Fibroblast of skin of right biceps (primary cell): Measurements from ENCODE around the gene IDH3G.

Experiments used
- DNase-seq: peaks from one replicate; pipeline ENCODE4 v3.0.0-alpha.2; 2013

Gene IDH3G

DNA sequence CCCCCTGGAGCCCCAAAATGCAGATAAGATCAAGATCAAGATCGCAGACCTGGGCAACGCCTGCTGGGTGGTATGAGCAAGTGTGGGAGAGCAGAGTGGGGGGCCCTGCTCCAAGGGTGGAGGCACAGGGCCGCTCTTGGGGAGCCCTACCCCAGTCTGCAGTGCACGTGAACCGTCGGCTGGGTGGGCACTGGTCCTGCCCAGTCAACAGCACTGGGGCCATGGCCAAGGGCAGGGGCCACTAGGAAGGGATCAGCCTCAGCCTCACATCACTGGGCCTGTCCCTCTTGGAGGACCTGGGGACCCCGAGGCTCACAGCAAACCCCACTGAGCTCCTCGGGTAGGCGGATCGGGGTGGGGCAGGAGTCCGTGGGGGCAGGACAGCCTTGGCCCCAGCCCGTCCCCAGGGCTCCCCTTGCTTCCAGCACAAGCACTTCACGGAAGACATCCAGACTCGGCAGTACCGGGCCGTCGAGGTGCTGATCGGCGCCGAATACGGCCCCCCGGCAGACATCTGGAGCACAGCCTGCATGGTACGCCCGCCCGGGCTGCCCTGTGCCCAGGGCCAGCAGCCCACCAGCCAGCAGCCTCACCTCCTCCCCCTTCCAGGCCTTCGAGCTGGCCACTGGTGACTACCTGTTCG, 9.7 kb downstream of the IDH3G start:
- no peak for DNase-seq

DNA sequence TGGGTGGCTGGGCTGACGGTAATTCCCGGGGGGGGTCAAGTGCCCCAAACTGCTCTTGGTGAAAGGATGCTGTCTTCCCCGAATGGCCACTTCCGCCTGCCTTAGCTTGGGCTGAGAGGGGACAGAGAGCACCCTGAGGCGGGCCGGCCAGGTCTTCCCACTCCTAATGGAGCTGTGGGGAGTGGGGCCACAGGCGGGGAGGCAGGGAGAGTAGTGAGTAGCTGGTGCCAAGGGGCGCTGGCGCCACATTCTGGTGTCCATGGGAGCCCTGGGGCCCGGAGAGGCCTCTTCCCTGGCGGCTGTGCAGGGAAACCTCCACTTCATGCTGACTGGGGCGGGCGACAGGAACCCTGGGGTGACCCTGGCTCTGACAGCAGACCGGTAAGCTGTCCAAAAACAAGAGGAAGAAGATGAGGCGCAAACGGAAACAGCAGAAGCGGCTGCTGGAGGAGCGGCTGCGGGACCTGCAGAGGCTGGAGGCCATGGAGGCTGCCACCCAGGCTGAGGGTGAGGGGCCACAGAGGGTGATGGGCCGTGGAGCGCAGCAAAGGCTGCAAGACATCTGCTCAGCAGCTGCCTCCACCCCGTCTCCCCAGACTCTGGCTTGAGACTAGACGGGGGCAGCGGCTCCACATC, 10.7 kb downstream of the IDH3G start:
- DNase-seq, result no peak

GRCh38 chrX:153782871-153783270, 11.3 kb downstream of the IDH3G start:
- DNase-seq, result no peak

DNA sequence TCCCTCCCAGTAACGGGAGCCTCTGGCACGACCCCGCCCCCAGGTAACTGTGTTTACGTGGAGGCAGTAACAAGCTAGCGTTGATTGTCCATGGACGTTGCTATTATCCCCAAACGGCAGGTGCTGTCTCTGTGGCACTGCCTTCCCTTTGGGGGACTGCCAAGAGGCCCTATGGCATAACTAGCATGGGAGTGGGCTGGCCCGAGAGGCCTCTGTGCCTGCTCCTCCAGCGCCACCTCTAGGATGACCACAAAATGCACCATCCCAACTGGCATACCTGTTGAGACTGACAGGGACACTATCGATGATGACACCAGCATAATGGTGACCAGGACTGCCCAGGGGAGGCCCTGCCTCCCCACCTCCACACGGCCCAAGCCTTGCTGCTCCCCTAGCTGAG, 11.9 kb downstream of the IDH3G start:
- DNase-seq, result no peak

- no peak for DNase-seq
Observed at GRCh38 chrX:153781428-153782047, 12.6 kb downstream of the IDH3G start.

GRCh38 chrX:153780678-153781427, 13.3 kb downstream of the IDH3G start, which contains the start of gene SRPK3:
Gene SRPK3 (plus strand): TSS chrX:153781041. CDS start chrX:153781087, 46 bp downstream.
- peak; percentile 6 for DNase-seq

- DNase-seq, result no peak
Observed at GRCh38 chrX:153779891-153780677, 14.1 kb downstream of the IDH3G start.

DNA sequence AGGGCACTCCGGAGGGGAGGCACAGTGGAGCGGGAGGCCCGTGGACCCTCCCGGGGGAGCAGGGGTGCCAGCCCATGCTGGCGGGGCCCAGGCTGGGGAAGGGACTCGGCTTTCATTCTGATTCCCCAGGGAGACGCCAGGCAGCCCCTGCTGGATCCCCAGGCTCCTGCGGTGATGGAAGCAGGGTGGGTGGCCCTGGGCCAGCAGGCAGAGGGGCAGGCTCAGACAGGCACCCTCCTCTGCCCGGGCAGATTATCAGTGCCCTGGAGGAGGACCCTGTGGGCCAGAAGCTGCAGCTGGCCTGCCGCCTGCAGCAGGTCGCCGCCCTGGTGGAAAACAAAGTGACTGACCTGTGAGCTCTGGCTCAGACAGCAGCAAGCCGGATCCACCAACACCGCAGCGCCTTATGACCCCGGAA, 15.5 kb downstream of the IDH3G start:
- no peak for DNase-seq

DNA sequence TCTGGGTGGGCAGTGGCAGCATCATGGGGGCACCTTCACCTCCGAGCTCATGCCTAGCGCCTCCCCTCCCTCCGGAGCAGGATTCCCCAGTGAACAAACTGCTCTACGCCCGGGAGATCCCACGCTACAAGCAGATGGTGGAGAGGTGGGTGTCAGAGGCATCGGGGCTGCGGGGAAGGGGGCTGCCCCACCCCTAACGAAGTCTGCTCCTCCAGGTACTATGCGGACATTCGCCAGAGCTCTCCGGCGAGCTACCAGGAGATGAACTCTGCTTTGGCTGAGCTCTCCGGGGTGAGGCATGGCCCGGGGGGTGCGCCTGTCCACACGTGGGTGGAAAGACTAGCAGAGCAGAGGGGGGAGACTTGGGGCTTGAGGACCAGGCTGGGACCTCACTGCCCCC, 16.0 kb downstream of the IDH3G start:
- DNase-seq, result no peak

GRCh38 chrX:153777261-153778090, 16.7 kb downstream of the IDH3G start:
- DNase-seq, result no peak

DNA sequence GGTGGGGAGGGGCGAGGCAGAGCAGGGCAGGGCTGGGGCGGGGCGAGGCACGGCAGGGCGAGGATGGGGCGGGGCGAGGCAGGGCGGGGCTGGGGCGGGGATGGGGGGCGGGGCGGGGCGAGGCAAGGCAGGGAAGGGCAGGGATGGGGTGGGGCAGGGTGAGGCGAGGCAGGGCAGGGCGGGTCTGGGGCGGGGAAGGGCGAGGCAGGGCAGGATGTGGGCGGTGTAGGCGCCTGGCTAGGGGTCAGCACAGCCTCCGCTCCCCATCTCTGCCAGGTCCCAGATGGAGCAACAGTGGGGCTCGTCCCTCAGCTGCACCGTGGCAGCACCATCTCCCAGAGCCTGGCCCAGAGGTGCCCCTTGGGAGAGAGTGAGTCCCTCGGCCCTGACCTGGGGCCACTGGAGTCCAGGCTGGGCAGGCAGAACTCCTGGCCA, 17.5 kb downstream of the IDH3G start:
- DNase-seq, result no peak

- DNase-seq, result no peak
Observed at GRCh38 chrX:153776120-153776599, 18.0 kb downstream of the IDH3G start.

DNA sequence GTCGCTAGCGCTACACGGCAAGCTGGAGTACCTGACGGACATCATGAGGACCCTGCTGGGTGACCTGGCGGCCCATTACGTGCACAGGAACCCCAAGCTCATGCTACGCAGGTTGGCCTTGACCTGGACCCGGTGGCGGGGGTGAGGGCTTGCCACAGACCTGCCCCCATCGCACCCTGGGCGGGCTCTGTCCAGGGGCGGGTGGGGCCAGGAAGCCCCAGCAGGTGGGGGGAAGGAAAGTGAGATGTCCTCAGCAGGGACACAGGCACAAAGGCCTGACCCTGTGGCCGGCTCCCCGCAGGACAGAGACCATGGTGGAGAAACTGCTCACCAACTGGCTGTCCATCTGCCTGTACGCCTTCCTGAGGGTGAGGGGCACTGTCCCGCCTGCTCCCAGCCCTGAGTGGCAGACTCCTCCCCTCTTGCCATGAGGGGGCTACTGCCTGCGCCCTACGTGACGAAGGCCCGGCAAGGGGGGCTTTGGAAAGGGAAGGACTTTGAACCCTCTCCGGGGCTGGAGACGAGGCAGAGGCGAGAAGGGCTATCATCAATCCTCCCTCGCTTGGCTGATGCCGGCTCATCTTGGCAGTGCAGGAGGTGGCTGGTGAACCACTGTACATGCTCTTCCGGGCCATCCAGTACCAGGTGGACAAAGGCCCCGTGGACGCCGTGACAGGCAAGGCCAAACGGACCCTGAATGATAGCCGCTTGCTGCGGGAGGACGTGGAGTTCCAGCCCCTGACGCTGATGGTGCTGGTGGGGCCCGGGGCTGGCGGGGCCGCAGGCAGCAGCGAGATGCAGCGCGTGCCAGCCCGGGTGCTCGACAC, 18.7 kb downstream of the IDH3G start:
- DNase-seq, result no peak

DNA sequence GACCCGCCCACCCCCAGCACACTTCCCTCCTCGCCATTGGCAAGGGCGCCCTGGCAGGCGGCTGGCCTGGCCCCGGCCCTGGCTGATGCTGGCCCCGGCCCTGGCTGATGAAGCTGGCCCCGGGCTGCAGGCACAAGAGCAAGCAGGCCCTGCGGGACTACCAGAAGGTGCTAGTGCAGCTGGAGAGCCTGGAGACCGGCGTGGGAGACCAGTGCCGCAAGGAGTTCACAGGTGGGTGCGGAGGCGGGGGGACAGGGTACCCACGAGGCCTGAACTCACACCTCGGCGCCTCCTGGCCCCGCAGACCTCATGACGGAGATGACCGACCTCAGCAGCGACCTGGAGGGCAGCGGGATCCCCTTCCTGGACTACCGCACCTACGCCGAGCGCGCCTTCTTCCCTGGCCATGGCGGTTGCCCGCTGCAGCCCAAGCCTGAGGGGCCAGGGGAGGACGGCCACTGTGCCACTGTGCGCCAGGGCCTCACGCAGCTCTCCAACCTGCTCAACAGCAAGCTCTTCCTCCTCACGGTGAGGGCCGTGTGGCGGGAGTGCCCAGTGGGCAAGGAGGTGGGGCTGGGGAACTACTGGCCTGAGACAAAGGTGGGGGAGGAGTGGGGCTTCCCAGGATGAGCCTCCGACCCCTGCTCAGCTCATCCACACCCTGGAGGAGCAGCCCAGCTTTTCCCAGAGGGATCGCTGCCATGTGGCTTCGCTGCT, 19.4 kb downstream of the IDH3G start:
- DNase-seq, result no peak

DNA sequence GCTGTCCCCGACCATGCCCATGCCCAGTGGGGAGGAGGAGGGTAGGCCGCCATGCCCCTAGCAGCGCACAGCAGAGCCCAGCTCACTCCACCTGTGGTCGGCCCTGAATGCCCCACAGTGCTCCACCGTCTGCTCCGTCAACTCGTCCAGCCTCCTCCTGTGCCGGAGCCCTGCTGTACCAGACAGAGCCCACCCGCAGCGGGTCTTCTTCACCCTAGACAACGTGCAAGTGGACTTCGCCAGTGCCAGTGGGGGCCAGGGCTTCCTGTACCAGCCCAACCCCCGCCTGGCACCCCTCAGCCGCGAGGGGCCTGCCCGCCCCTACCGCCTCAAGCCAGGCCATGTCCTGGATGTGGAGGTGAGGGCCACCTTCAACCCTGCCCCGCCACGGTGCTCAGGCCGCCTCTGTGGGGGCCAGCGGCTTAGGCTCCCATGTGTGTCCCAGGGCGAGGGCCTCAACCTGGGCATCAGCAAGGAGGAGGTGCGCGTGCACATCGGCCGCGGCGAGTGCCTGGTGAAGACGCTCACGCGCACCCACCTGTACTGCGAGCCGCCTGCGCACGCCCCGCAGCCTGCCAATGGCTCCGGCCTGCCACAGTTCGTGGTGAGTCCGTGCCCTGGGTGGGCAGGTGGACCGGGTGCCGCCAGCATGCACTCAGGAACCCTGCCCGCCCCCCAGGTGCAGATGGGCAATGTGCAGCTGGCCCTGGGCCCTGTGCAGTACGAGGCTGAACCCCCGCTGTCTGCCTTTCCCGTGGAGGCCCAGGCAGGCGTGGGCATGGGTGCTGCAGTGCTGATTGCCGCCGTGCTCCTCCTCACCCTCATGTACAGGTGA, 20.2 kb downstream of the IDH3G start:
- no peak for DNase-seq

DNA sequence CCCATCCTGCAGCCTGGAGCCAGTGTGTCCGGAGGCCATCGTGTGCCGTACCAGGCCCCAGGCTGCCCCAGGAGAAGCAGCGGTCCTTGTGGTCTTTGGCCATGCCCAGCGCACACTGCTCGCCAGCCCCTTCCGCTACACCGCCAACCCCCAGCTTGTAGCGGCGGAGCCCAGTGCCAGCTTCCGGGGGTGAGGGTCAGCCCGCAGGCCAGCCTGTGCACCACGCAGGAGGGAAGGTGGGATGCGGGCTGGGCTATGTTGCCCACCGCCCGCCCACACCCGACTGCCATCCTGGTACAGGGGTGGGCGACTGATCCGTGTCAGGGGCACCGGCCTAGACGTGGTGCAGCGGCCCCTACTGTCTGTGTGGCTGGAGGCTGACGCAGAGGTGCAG, 21.0 kb downstream of the IDH3G start:
- DNase-seq, result no peak

DNA sequence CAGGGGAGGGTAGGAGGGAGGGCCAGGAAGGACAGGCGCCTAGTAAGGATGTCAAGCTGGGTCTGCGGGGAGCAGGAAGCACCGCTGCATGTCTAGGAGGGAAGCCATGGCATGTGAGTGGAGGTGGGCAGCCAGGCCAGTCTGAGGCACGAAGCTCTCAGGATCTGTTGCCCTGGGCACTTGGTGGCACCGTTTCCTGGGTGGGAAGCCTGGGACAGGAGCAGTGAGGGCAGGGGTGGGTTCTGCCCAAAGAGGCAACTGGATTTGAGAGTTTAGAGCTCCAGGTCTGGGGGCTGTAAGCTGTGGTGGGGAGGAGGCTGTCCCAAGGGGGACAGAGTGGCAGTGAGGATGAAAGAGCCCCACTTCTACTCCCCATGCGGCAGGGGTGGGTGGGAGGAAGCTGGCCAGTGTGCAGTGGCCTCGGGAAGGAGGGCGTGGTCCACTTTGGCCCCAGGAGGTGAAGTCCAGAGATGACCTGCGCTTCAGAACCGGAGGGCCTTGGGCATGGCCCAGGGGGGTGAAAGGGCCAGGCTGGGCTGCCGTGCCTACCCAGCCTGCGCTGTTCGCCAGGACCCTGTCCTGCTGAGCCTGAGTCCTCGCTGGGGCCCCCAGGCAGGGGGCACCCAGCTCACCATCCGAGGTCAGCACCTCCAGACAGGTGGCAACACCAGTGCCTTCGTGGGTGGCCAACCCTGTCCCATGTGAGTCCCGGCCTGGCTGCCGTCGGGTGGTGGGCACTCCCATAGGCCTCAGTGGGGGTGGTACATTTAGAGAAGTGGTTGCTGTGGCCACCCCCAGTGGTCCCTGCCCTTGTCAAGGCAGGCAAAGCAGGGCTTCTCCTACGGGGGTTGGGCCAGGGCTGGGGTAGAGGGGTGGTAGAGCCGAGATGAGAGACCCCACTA, 21.6 kb downstream of the IDH3G start:
- DNase-seq, result no peak
